GM21526 (cell line): ENCODE measurements around the gene CELSR1.

Experiments
- ATAC-seq: cut with Tn5 transposase; IDR thresholded peaks from one replicate; pipeline ENCODE4 v1.9.1; 2021; ENCODE audit warnings: moderate library complexity; ENCODE audit not compliant: unreplicated experiment, low FRiP score

CELSR1 gene

DNA sequence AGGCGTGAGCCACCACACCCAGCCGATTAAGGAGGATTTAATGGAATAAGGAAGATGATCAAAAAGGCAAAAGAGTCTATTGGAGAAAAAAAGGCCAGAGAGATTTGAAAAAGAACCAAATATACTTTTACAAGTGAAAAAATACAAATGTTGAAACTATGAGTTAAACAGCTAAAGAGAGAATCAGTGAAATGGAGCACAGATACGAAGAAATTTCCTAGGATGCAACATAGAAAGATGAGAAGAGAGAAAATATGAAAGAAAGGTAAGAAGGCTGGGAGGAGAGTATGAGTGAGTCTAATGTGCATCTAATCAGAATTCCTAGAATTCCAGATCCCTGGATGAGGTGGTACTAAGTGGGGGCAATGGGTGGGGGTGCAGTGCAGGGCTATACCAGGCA lies 19.4 kb upstream of the CELSR1 start:
- no peak for ATAC-seq

DNA sequence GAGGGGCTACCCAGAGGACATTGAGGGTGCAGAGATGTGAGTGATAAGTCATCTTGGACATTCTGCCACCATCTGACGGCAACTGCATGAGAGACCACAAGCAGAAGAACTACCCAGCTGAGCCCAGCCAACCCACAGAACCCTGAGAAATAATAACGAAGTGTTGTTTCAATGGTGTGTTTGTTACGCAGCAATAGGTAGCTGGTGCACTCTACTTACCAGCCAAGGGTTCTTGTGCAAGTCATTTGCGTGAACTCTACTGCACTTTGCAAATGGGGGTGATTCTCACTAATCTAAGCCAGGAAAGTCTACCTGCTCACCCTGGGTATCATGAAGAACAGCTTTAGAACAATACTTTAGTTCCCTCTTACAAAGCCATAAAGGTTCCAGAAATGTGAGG lies 15.8 kb upstream of the CELSR1 start:
- ATAC-seq: no peak

DNA sequence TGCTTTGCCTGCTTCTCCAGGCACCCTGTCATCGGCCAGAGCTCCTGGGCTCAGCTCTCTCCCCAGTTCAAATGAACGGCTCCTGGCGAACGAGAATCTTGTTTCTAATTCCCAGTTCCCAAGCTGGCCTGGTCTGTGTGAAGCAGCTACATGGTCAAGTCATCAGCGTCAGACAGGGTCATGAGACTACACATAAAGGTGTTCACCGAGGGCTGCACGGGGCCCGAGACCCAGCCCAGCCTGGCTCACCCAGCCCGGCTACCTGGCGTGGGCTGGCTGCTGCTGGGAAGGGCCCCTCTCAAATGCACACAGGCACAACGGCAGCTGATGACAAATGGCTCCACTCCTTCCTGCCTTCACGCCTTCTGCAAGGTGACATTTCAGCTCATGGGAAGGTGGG lies 14.6 kb upstream of the CELSR1 start:
- no peak for ATAC-seq

DNA sequence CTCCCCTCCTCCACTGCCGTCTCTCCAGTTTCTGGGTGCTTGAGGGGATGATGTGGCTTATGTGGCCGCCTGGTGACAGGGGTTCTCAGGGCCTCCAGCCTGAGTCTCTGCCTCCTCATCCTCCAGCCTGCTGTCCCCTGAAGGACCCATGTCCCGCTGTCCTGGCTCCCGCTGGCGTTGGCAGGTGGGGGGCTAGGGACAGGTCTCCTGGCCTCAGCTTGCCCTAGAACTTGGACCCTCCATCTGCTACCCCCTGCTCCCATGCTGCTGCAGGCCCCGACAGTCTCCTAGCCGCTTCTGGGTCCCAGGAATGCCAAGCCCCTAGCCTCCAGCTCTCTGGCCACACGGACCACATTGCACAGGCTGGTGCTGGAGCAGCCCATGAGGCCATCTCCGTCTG lies 13.9 kb upstream of the CELSR1 start:
- no peak for ATAC-seq

DNA sequence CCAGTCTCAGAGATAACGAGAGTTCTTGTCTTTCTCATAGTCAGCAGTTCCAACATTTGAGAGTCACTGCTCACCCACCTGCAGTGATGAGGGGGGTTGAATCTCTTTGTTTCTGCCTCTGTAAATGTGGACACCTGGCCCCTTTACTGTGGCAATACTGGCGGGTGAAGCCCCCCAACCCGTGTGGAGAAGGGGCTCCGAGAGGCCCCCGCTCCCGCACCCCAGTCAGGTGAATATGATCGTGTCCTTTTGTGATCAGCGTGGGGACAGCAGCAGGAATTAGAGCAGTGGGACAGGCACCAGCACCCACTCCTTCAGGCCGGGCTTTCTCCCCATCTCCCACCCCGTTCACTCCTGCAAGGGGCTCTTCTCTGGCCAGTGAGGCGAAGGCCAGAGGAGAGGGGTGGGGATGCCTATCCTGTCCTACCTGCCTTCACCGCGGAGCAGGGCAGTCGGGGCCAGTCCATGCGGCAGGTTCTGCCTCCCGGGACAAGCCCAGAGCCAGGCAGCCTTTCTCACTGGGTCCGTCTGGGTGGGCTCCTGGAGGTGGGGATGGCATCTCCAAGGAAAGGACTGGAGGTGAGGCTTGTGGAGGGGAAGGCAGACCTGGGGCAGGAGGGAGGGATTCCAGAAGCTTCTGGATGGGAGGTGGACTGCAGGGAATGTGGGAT lies 12.7 kb upstream of the CELSR1 start:
- no peak for ATAC-seq

DNA sequence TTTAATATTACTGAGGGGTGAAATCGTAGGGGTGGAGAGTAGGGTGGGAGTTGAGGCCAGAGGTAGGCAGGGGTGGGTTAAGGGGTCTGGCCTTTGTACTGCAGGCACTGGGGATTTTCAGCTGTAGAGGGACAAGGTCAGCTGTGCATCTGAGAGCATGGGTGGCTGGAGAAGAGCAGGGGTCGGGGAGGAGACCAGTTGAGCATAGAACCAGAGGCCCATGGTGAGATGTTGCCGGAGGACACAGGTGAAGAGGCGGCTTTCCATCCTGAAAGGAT lies 12.1 kb upstream of the CELSR1 start:
- no peak for ATAC-seq

DNA sequence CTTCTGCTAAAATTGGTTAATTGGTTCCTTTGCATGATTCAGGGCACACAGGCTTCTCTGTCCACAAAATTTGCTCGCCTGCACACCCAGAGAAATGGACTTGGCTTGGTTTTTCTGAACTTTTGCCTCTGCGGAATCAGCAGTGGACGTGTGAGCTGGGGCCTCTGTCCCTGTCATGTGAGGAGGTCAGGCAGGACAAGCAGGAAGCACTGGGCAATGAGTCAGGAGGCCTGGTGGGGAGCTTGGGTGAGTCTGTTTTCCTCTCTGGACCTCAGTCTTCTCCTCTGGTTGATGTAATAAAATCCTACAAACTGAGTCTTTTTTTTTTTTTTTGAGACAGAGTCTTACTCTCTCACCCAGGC lies 10.4 kb upstream of the CELSR1 start:
- no peak for ATAC-seq

DNA sequence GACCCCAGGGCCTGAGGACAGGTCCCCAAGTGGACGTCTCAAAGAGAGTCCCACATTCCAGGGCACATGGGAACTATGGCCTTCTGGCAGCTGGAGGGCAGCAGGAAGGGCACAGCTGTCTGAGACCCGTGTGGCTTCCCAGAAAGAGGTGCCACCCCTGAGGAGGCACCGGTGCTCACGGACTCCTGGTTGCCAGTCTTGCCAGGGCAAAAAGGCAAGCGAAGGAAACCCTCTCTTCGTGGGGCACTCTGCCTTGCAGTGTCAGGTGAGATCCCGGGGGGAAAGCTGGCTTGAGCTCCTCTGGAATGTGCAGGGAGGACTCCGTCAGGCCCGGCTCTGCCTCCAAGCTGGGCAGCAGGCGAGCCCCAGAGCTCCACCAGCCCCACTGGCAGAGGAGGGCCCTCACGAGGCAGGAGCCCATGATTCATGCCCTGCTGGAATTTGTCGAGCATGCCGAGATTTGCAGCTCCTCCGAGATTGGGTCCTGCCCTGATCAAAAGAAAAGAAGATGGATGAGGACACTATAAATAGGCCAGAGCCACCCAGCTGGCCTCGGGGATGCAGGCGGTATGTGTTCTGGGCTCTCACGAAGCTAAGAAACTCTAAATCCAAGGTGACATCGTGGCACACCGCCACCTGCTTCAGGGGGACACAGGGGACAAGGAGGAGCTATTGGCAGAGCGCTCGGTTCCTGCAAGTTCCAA lies 9.9 kb upstream of the CELSR1 start:
- no peak for ATAC-seq

DNA sequence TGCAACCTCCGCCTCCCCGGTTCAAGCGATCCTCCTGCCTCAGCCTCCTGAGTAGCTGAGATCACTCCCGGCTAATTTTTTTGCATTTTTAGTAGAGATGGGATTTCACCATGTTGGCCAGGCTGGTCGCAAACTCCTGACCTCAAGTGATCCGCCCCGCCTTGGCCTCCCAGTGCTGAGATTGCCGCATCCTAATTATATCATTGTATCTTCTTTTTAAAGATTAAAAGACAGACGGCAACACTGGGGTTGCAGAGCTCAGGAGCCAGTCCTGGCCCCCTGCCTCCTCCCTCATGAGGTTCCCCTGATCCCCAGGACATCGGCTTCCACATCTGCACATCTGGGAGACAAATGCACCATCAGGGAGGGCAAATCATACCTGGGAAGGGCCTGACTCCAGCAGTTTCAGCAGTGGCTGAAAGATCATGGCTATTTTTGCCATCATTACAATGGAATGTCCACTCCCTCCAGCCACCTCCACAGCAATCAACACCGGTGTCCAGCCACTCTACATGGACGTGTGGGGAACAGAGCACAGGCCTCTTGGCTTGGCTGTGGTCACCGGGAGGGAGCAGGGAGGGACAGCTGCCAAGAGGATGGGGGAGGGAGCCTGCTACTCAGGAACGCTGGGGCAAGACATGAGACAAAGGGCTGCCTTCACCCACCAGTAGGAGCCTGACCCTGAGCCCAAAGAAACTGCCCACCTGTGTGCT lies 9.2 kb upstream of the CELSR1 start:
- no peak for ATAC-seq

DNA sequence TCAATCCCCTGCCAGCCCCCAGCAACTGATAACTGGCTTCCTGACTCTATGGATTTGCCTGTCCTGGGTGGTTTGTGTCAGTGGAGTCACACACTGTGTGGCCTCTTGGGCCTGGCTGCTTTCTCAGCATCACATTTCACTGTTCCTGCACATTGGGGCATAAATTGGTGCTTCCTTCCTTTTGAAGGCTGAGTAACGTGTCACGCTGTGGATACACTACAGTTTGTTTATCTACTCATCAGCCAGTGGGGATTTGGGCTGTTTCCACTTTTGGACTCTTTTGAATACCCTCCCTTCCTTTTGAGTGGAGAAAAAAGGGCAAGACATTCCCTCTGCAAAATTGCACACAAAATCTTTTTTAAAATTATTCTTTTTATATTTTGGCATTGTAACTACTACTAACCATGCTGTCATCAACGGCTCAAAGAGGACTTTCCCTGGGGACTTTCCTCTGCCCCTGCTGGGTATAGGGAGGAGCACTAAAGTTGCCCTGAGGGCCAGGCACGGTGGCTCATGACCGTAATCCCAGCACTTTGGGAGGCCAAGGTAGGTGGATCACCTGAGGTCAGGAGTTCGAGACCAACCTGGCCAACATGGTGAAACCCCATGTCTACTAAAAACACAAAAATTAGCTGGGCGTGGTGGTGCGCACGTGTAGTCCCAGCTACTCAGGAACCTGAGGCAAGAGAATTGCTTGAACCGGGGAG lies 7.8 kb upstream of the CELSR1 start:
- ATAC-seq: no peak

DNA sequence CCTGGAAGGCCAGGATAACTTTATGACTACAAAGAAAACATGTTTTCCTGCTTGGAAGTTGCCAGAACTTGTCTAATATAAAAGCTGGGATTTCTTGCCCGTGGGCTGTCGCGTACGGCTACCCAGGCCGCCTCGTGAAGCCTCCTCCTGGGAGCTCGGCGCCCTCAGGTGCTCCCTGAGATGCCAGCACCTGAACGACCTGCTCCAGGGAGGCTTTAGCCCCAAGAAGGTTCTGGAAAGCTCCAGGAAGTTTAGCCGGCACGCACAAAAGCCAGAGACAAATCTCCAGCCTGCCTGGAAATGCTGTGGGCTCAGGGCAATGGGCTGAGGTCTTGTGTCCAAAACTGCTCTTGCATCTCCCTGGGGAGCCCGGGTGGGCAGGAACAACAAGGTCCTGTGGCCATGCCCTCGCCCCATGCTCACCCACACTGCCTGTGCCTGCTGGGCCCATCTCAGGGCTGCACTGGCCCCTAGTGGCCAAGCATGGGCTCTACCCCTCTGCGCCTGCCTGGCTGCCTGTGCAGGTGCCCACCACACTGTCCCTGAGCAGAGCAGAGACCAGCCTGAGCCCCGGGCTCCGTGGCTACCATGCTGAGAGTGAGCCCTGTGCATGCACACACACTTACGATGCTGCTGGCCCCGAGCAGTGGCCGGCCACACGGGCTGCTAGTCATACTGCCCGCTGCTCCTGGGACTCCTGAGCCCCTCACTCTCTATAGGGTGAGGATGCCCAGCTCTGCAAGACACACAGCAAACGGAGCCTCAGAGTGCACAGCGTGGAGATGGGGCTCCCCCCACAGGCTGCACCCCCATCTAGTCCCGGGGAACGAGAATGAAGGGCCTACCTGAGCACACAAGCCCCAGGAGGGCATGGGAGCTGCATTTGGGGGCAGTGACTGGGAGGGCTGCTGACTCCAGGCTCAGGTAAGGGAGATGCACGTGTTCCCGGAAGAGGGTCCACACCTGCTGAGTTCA lies 4.9 kb upstream of the CELSR1 start:
- ATAC-seq: no peak

DNA sequence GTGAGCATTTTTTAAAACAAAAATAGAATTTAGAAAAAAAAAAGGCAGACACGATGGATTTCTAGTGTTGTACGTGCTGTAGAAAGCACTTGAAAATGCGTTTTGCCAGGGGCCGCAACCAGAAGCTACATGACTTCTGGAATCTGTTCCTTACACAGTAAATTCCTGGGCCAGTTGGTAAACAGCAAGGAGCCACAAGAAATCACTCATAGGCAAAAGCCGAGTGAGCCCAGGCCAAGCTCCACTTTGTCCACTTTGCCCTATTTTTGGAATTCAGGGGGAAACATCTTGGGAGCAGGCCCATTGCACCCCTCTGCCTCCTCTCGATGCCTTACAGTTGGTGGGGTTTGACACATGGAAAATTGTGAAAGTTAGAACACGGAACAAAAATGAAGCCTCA lies 4.1 kb upstream of the CELSR1 start:
- ATAC-seq: no peak

DNA sequence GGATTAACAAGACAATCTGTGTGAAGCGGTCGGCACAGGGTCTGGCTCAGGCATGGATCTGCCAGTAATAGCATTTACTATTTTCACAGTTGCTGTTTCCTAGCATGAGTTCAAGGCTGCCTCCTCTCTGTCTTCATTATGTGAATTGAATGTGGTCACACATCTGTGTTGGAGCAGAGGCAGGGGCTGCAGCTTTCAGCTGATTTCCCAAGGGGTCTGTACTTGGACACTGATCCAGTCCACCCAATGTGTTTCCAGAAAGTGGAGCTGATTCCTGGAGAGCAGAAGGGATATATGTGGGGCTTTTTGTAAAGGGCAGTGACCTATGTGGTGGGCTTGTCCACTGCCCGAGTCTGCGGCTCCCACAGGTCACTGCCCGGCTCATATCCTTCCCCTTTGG lies 3.5 kb upstream of the CELSR1 start:
- ATAC-seq: no peak

DNA sequence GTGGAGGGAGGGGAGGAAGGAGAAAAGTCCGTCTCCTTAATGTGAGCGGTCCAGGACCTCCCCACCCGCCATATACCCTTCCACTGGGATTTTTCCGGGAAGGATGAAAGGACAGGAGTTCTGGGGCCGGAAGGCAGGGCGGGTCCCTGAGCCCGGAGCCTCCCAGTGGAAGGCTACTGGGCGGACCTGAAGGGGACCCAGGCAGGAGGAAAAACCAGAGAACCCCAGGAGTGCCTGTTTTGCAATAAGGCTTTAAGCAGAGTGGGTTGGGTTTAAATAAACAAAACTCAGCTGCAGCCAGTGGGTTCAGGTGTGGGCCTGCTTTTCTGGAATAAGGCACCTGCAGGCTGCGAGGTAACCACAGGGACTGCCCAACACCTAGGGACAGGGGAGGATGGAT lies 1.7 kb upstream of the CELSR1 start:
- no peak for ATAC-seq

DNA sequence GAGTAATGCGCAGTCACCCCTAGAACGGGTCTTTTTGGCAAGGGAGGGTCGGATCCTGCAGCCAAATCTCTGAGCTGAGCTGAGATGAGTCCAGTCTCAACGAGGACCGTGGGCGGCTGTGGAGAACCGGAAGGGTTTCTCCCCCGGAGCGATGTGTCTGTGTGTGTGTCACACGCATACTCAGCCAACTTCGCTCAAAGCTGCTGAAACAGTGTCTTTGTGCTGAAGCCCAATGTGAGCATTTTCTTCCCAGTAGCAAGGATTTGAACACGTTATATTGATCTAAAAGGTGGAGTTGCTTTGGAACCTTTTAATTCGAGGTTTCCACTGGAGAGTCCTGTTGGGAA lies 1.4 kb upstream of the CELSR1 start:
- no peak for ATAC-seq

DNA sequence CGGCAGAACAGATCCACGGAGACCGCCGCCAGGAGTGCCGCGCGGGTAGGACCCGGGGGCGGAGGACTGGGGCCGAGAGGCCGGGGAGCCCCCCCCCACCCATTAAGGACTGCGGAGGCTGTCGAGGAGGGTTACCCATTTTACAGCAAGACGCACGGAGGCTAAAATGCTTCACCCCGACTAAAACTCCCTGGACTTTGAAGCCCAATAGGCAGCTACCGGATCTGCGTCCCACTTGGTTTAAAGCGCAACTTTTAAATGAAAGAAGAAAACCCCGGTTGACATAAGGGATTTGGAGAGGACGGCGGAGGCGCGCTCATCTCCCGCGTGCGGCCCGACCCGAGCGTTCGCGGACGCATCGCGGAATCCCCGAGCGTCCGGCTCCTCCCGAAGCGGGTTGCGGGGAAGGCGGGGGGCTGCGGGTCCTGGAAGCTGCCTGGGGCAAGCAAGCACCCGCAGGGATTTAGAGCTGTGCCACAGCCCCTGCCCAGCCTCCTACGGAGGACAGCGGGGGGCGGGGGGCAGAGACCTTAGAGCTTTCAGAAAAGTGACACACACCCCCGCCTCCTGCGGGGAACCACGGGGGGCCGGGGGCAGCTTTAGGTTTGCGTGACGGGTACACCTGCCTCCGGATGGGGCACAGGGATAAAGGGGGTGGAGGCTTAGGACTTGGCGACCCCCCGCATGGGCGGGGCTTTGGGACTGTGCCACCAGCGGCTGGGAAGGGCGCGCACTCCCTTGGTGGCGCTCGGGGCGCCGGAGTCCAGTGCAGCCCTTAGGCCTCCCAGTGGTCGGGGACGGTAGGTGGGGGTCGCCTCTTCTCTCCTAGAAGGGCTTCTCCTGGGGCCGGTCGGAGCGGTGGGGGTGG lies 760 bp upstream of the CELSR1 start:
- ATAC-seq: no peak

DNA sequence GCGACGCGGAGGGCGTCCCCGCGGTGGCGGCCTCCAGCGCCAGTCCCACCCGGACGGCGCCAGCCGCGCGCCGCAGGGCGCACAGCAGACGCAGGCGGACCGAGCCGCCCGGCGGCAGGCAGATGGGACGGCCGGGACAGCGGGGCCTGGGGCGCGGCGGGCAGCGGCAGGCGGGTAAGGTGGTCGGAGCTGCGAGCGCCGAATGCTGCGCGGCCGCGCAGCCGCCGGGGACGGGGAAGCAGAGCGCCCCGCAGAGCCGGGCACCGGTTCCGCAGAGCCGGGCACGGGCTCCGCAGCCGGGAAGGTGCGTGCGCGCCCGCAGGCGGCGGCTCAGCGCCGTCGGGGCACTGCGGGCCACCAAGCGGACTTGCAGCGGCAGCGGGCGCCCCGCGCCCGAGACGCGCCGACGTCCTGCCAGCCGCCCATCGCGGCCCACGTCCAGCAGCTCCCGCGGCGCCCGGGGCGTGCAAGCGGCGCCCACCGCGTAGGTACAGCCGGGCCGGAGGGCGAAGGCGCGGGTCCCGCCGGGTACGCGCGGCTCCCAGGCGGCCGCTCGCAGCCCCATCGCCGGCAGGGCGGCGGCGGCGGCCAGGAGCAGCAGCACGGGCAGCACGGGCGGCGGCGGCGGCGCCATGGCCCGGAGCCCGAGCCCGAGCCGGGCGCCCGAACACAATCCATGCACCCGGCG lies 739 bp downstream of the CELSR1 start:
- ATAC-seq: no peak

DNA sequence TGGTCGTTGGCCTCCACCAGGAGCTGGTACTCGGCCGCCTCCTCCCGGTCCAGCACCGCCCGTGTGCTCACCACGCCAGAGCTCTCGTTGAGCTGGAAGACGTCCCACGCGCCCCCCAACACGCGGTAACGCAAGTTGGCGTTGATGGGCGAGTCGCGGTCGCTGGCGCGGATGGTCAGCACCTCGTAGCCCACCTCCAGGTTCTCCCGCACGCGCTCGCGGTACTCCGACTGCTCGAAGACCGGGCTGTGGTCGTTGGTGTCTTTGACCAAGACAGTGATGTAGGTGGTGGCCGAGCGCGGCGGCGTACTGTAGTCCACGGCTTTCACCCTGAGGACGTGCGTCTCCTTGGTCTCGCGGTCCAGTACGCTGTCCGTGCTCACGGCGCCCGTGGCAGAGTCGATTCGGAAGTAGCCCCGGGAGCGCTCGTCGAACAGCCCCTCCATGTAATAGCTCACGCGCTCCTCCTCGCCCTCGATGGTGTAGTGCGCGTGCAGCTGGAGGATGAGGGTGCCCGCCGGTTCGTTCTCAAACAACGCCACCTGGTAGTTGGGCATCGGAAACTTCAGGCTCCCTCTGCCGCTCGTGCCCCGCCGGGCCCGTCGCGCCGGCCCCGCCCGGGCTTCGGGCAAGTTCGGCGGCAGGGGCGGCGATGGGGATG lies 1.4 kb downstream of the CELSR1 start:
- no peak for ATAC-seq
